Measurements from ENCODE around the gene VEGFA.

The VEGFA gene

GRCh38 chr6:43773980-43774775, 4.2 kb downstream of the VEGFA start:
- Histone ChIP-seq H3K4me3 (ENCODE audit: low read length) (no peak overlapping the region), H3K23ac (ENCODE audit: low read length) (no peak overlapping the region), H2BK15ac (replicated peaks; ENCODE audit: low read depth) (no peak overlapping the region), H2AK5ac (ENCODE audit: low read length) (no peak overlapping the region), H3K18ac (ENCODE audit: low read length) (no peak overlapping the region), H3K36me3 (ENCODE audit: control insufficient read depth, insufficient read depth, low read length) (peaks cover 5% of the 10 kb centered on the region), H4K5ac (ENCODE audit: low read length) (no peak overlapping the region), H4K8ac (ENCODE audit: low read depth, low read length) (no peak overlapping the region), H3K79me2 (ENCODE audit: control insufficient read depth, insufficient read depth, low read length) (peaks cover 45% of the 10 kb centered on the region), H3K4me1 (ENCODE audit: control insufficient read depth, low read depth, low read length) (peaks cover 14% of the 10 kb centered on the region), H3K79me1 (ENCODE audit: low read length) (peaks cover 16% of the 10 kb centered on the region), H3K4ac (ENCODE audit: low read depth, low read length) (no peak overlapping the region), H3K27me3 (ENCODE audit: insufficient read depth, low read length, poor library complexity) (no peaks in the 10 kb centered on the region), H3K9ac (ENCODE audit: low read length) (peak overlapping the region; percentile 54), H3K56ac (ENCODE audit: low read length) (peak overlapping the region; percentile 71), H2BK5ac (ENCODE audit: low read length) (no peak overlapping the region), H2BK120ac (ENCODE audit: low read depth, low read length) (no peak overlapping the region), H3K4me2 (ENCODE audit: low read length) (peak overlapping the region; percentile 5), H3K27ac (ENCODE audit: low read depth, low read length) (no peak overlapping the region)
- no CpG with 5 or more reads among the region's 12 CpGs for WGBS (ENCODE audit: extremely low coverage, insufficient coverage, low lambda C conversion rate)
- DNase-seq = no peak

GRCh38 chr6:43774776-43775534, 4.9 kb downstream of the VEGFA start:
- H3K79me2 ChIP-seq (ENCODE audit: control insufficient read depth, insufficient read depth, low read length) = peaks cover 45% of the 10 kb centered on the region
- no peak overlapping the region for H3K4me3 ChIP-seq (ENCODE audit: low read length)

GRCh38 chr6:43775535-43775885, 5.5 kb downstream of the VEGFA start:
- no peak overlapping the region for H2BK15ac ChIP-seq (replicated peaks; ENCODE audit: low read depth)
- peaks cover 16% of the 10 kb centered on the region for H3K79me1 ChIP-seq (ENCODE audit: low read length)
- no peak overlapping the region for H2BK5ac ChIP-seq (ENCODE audit: low read length)
- H3K79me2 ChIP-seq (ENCODE audit: control insufficient read depth, insufficient read depth, low read length) = peaks cover 45% of the 10 kb centered on the region
- peak overlapping the region; percentile 34 for H3K56ac ChIP-seq (ENCODE audit: low read length)
- no peak overlapping the region for H3K4me3 ChIP-seq (ENCODE audit: low read length)
- H3K18ac ChIP-seq (ENCODE audit: low read length) = peak overlapping the region; percentile 2
- H3K36me3 ChIP-seq (ENCODE audit: control insufficient read depth, insufficient read depth, low read length) = peaks cover 5% of the 10 kb centered on the region
- H3K23ac ChIP-seq (ENCODE audit: low read length) = no peak overlapping the region
- H3K9ac ChIP-seq (ENCODE audit: low read length) = peak overlapping the region; percentile 80
- H3K4me2 ChIP-seq (ENCODE audit: low read length) = no peak overlapping the region
- no peak overlapping the region for H4K8ac ChIP-seq (ENCODE audit: low read depth, low read length)
- H4K5ac ChIP-seq (ENCODE audit: low read length) = peak overlapping the region; percentile 49
- no peak overlapping the region for H2AK5ac ChIP-seq (ENCODE audit: low read length)
- H3K4me1 ChIP-seq (ENCODE audit: control insufficient read depth, low read depth, low read length) = peaks cover 14% of the 10 kb centered on the region
- no CpG with 5 or more reads among the region's 4 CpGs for WGBS (ENCODE audit: extremely low coverage, insufficient coverage, low lambda C conversion rate)
- no peaks in the 10 kb centered on the region for H3K27me3 ChIP-seq (ENCODE audit: insufficient read depth, low read length, poor library complexity)
- no peak for DNase-seq
- no peak overlapping the region for H2BK120ac ChIP-seq (ENCODE audit: low read depth, low read length)
- peak overlapping the region; percentile 45 for H3K4ac ChIP-seq (ENCODE audit: low read depth, low read length)
- H3K27ac ChIP-seq (ENCODE audit: low read depth, low read length) = no peak overlapping the region

More at GRCh38 chr6:43774776-43775534, 4.9 kb downstream of the VEGFA start:
- no peak overlapping the region for H4K8ac ChIP-seq (ENCODE audit: low read depth, low read length)
- peak overlapping the region; percentile 2 for H3K18ac ChIP-seq (ENCODE audit: low read length)
- peak overlapping the region; percentile 93 for H3K56ac ChIP-seq (ENCODE audit: low read length)
- peak overlapping the region; percentile 49 for H4K5ac ChIP-seq (ENCODE audit: low read length)
- peak overlapping the region; percentile 50 for H3K4me2 ChIP-seq (ENCODE audit: low read length)
- H2BK5ac ChIP-seq (ENCODE audit: low read length) = peak overlapping the region; percentile 46
- H2BK120ac ChIP-seq (ENCODE audit: low read depth, low read length) = no peak overlapping the region
- H3K27ac ChIP-seq (ENCODE audit: low read depth, low read length) = no peak overlapping the region
- no CpG with 5 or more reads among the region's 17 CpGs for WGBS (ENCODE audit: extremely low coverage, insufficient coverage, low lambda C conversion rate)
- peak; percentile 80 for DNase-seq
- H3K9ac ChIP-seq (ENCODE audit: low read length) = peak overlapping the region; percentile 80
- no peak overlapping the region for H2AK5ac ChIP-seq (ENCODE audit: low read length)
- peaks cover 14% of the 10 kb centered on the region for H3K4me1 ChIP-seq (ENCODE audit: control insufficient read depth, low read depth, low read length)
- H2BK15ac ChIP-seq (replicated peaks; ENCODE audit: low read depth) = no peak overlapping the region
- peaks cover 5% of the 10 kb centered on the region for H3K36me3 ChIP-seq (ENCODE audit: control insufficient read depth, insufficient read depth, low read length)
- peak overlapping the region; percentile 81 for H3K23ac ChIP-seq (ENCODE audit: low read length)
- H3K27me3 ChIP-seq (ENCODE audit: insufficient read depth, low read length, poor library complexity) = no peaks in the 10 kb centered on the region
- peak overlapping the region; percentile 45 for H3K4ac ChIP-seq (ENCODE audit: low read depth, low read length)
- H3K79me1 ChIP-seq (ENCODE audit: low read length) = peaks cover 16% of the 10 kb centered on the region

GRCh38 chr6:43776115-43776798, 6.2 kb downstream of the VEGFA start:
- WGBS (ENCODE audit: extremely low coverage, insufficient coverage, low lambda C conversion rate) = no CpG with 5 or more reads among the region's 8 CpGs
- H3K4me1 ChIP-seq (ENCODE audit: control insufficient read depth, low read depth, low read length) = peaks cover 14% of the 10 kb centered on the region
- peaks cover 5% of the 10 kb centered on the region for H3K36me3 ChIP-seq (ENCODE audit: control insufficient read depth, insufficient read depth, low read length)
- H4K8ac ChIP-seq (ENCODE audit: low read depth, low read length) = no peak overlapping the region
- no peak overlapping the region for H2BK15ac ChIP-seq (replicated peaks; ENCODE audit: low read depth)
- no peak overlapping the region for H3K18ac ChIP-seq (ENCODE audit: low read length)
- H3K27me3 ChIP-seq (ENCODE audit: insufficient read depth, low read length, poor library complexity) = no peaks in the 10 kb centered on the region
- no peak overlapping the region for H3K4ac ChIP-seq (ENCODE audit: low read depth, low read length)
- H3K4me3 ChIP-seq (ENCODE audit: low read length) = no peak overlapping the region
- no peak overlapping the region for H2BK120ac ChIP-seq (ENCODE audit: low read depth, low read length)
- no peak for DNase-seq
- H3K27ac ChIP-seq (ENCODE audit: low read depth, low read length) = no peak overlapping the region
- H2BK5ac ChIP-seq (ENCODE audit: low read length) = no peak overlapping the region
- no peak overlapping the region for H4K5ac ChIP-seq (ENCODE audit: low read length)
- H3K9ac ChIP-seq (ENCODE audit: low read length) = no peak overlapping the region
- peaks cover 14% of the 10 kb centered on the region for H3K79me1 ChIP-seq (ENCODE audit: low read length)
- H3K79me2 ChIP-seq (ENCODE audit: control insufficient read depth, insufficient read depth, low read length) = peaks cover 40% of the 10 kb centered on the region
- no peak overlapping the region for H2AK5ac ChIP-seq (ENCODE audit: low read length)
- no peak overlapping the region for H3K56ac ChIP-seq (ENCODE audit: low read length)
- no peak overlapping the region for H3K23ac ChIP-seq (ENCODE audit: low read length)
- H3K4me2 ChIP-seq (ENCODE audit: low read length) = no peak overlapping the region

GRCh38 chr6:43776799-43777776, 7.1 kb downstream of the VEGFA start:
- Histone ChIP-seq H3K4me3 (ENCODE audit: low read length) (no peak overlapping the region), H3K36me3 (ENCODE audit: control insufficient read depth, insufficient read depth, low read length) (peaks cover 5% of the 10 kb centered on the region)

More at GRCh38 chr6:43776799-43777776, 7.1 kb downstream of the VEGFA start:
- Histone ChIP-seq H2BK15ac (replicated peaks; ENCODE audit: low read depth) (no peak overlapping the region), H3K9ac (ENCODE audit: low read length) (no peak overlapping the region), H2BK5ac (ENCODE audit: low read length) (no peak overlapping the region), H4K8ac (ENCODE audit: low read depth, low read length) (no peak overlapping the region), H3K23ac (ENCODE audit: low read length) (no peak overlapping the region), H3K18ac (ENCODE audit: low read length) (no peak overlapping the region), H2AK5ac (ENCODE audit: low read length) (no peak overlapping the region), H3K56ac (ENCODE audit: low read length) (no peak overlapping the region), H2BK120ac (ENCODE audit: low read depth, low read length) (no peak overlapping the region), H3K27me3 (ENCODE audit: insufficient read depth, low read length, poor library complexity) (no peaks in the 10 kb centered on the region), H3K4me1 (ENCODE audit: control insufficient read depth, low read depth, low read length) (peaks cover 14% of the 10 kb centered on the region), H3K79me2 (ENCODE audit: control insufficient read depth, insufficient read depth, low read length) (peaks cover 36% of the 10 kb centered on the region), H4K5ac (ENCODE audit: low read length) (no peak overlapping the region), H3K27ac (ENCODE audit: low read depth, low read length) (no peak overlapping the region), H3K79me1 (ENCODE audit: low read length) (peaks cover 14% of the 10 kb centered on the region), H3K4me2 (ENCODE audit: low read length) (no peak overlapping the region), H3K4ac (ENCODE audit: low read depth, low read length) (no peak overlapping the region)
- no peak for DNase-seq
- WGBS (ENCODE audit: extremely low coverage, insufficient coverage, low lambda C conversion rate) = no CpG with 5 or more reads among the region's 18 CpGs

All from mesendoderm (in vitro differentiated cells).